GM19455 (cell line): ENCODE data around the gene SUPT20HL2.
"Not testable (repeated sequence)": the region's sequence is repeated elsewhere in the genome, so short reads cannot be mapped to it uniquely, and the experiment has no call there.

Experiments used
- ATAC-seq: cut with Tn5 transposase; IDR thresholded peaks from one replicate; pipeline ENCODE4 v1.9.1; 2021; ENCODE audit not compliant: unreplicated experiment

Gene SUPT20HL2

GRCh38 chrX:24310916-24311315, 3.0 kb downstream of the SUPT20HL2 start:
- ATAC-seq: not testable (repeated sequence)

- not testable (repeated sequence) for ATAC-seq
Observed at GRCh38 chrX:24309580-24310374, 4.1 kb downstream of the SUPT20HL2 start.

GRCh38 chrX:24308803-24309202, 5.1 kb downstream of the SUPT20HL2 start:
- ATAC-seq: not testable (repeated sequence)

- no peak for ATAC-seq
Observed at GRCh38 chrX:24306440-24306839, 7.4 kb downstream of the SUPT20HL2 start.

- ATAC-seq: no peak
Observed at GRCh38 chrX:24305905-24306304, 8.0 kb downstream of the SUPT20HL2 start.

- no peak for ATAC-seq
Observed at GRCh38 chrX:24301806-24302205, 12.1 kb downstream of the SUPT20HL2 start.

GRCh38 chrX:24301060-24301459, 12.8 kb downstream of the SUPT20HL2 start:
- ATAC-seq: no peak

GRCh38 chrX:24298191-24298590, 15.7 kb downstream of the SUPT20HL2 start:
- no peak for ATAC-seq

- no peak for ATAC-seq
Observed at GRCh38 chrX:24294619-24295018, 19.2 kb downstream of the SUPT20HL2 start.

GRCh38 chrX:24293412-24293811, 20.5 kb downstream of the SUPT20HL2 start:
- no peak for ATAC-seq

GRCh38 chrX:24292353-24292752, 21.5 kb downstream of the SUPT20HL2 start:
- ATAC-seq: no peak

- no peak for ATAC-seq
Observed at GRCh38 chrX:24285082-24285481, 28.8 kb downstream of the SUPT20HL2 start.

- ATAC-seq: no peak
Observed at GRCh38 chrX:24283127-24283794, 30.6 kb downstream of the SUPT20HL2 start.

GRCh38 chrX:24282381-24283126, 31.3 kb downstream of the SUPT20HL2 start:
- ATAC-seq: no peak

GRCh38 chrX:24277405-24277804, 36.5 kb downstream of the SUPT20HL2 start:
- ATAC-seq: no peak

GRCh38 chrX:24276015-24276414, 37.9 kb downstream of the SUPT20HL2 start:
- ATAC-seq: no peak

- no peak for ATAC-seq
Observed at GRCh38 chrX:24271262-24271661, 42.6 kb downstream of the SUPT20HL2 start.

- ATAC-seq: no peak
Observed at GRCh38 chrX:24268786-24269185, 45.1 kb downstream of the SUPT20HL2 start.

GRCh38 chrX:24266996-24267395, 46.9 kb downstream of the SUPT20HL2 start:
- ATAC-seq: no peak

- ATAC-seq: no peak
Observed at GRCh38 chrX:24264383-24264782, 49.5 kb downstream of the SUPT20HL2 start.

- ATAC-seq: no peak
Observed at GRCh38 chrX:24262309-24262708, 51.6 kb downstream of the SUPT20HL2 start.
